Measurements from ENCODE around the gene CACNA1B. TPM values are rescaled to one million over a fixed set of nuclear protein-coding genes. Genes with fewer than 3 reads are reported as not detected.
"Not testable (repeated sequence)": the region's sequence is repeated elsewhere in the genome, so short reads cannot be mapped to it uniquely, and the experiment has no call there.

Gene CACNA1B
- total and polyA plus RNA-seq, 2 donors (not counting 1 experiment from before 2014, with no cell fraction given), result 0.15 TPM; not detected in 1

GRCh38 chr9:138128027-138128426 lies 250.4 kb downstream of the CACNA1B start:
- H3K4me1 Mint-ChIP-seq; H4K20me1 ChIP-seq (ENCODE audit: control insufficient read depth, insufficient read depth, low read length, poor library complexity, severe bottlenecking); intact Hi-C loops (cut with micrococcal nuclease); H3K4me1 ChIP-seq (ENCODE audit: control insufficient read depth in 2 of 2, insufficient read depth in 2 of 2, low read length in 2 of 2); ATAC-seq (ENCODE audit: low read depth); H3K27ac Mint-ChIP-seq; POLR2A ChIA-PET; CTCF ChIA-PET; H2AFZ ChIP-seq (ENCODE audit: insufficient read depth, low read depth, low read length, poor library complexity, severe bottlenecking); H3K27me3 ChIP-seq (replicated peaks in 1 of 4; ENCODE audit: control extremely low read depth in 1 of 4, control insufficient read depth in 3 of 4, insufficient read depth in 4 of 4, low read length in 3 of 4); H3K4me3 ChIP-seq (ENCODE audit: control extremely low read depth in 1 of 5, extremely low read depth in 1 of 5, insufficient read depth in 1 of 5, low read depth in 2 of 5, low read length in 4 of 5); H3K79me2 ChIP-seq (ENCODE audit: control insufficient read depth, insufficient read depth, low read length); H3K27ac ChIP-seq (ENCODE audit: low read length in 2 of 2); H3K4me3 Mint-ChIP-seq; H3K9ac ChIP-seq (ENCODE audit: low read length); H3K4me2 ChIP-seq (replicated peaks; ENCODE audit: low read depth, low read length, poor library complexity, severe bottlenecking); H3K27me3 Mint-ChIP-seq; H3K36me3 ChIP-seq (replicated peaks in 1 of 2; ENCODE audit: control extremely low read depth in 1 of 2, control insufficient read depth in 1 of 2, extremely low read depth in 1 of 2, insufficient read depth in 2 of 2, low read length in 1 of 2); H3K9me3 Mint-ChIP-seq (ENCODE audit: insufficient read depth): not testable (repeated sequence)
- 93% methylated on average over 6 of the region's 12 CpGs for WGBS (ENCODE audit: insufficient coverage)
- peaks cover 0 to 18% (median 0%) of the 10 kb centered on the region in 3 donors for H3K9me3 ChIP-seq (ENCODE audit: control extremely low read depth in 1 of 3, control insufficient read depth in 2 of 3, insufficient read depth in 1 of 3, low read length in 2 of 3)
- peak; percentile 31 for DNase-seq

- H3K27ac Mint-ChIP-seq; H3K9me3 Mint-ChIP-seq (ENCODE audit: insufficient read depth); H4K20me1 ChIP-seq (ENCODE audit: control insufficient read depth, insufficient read depth, low read length, poor library complexity, severe bottlenecking); POLR2A ChIA-PET; H3K4me2 ChIP-seq (replicated peaks; ENCODE audit: low read depth, low read length, poor library complexity, severe bottlenecking); H3K9ac ChIP-seq (ENCODE audit: low read length); H3K4me1 ChIP-seq (ENCODE audit: control insufficient read depth in 2 of 2, insufficient read depth in 2 of 2, low read length in 2 of 2); H3K79me2 ChIP-seq (ENCODE audit: control insufficient read depth, insufficient read depth, low read length); H2AFZ ChIP-seq (ENCODE audit: insufficient read depth, low read depth, low read length, poor library complexity, severe bottlenecking); H3K4me1 Mint-ChIP-seq; ATAC-seq (ENCODE audit: low read depth); DNase-seq; H3K4me3 ChIP-seq (ENCODE audit: control extremely low read depth in 1 of 5, extremely low read depth in 1 of 5, insufficient read depth in 1 of 5, low read depth in 2 of 5, low read length in 4 of 5); H3K27me3 Mint-ChIP-seq; CTCF ChIA-PET; intact Hi-C loops (cut with micrococcal nuclease); H3K27ac ChIP-seq (ENCODE audit: low read length in 2 of 2); H3K36me3 ChIP-seq (replicated peaks in 1 of 2; ENCODE audit: control extremely low read depth in 1 of 2, control insufficient read depth in 1 of 2, extremely low read depth in 1 of 2, insufficient read depth in 2 of 2, low read length in 1 of 2); H3K27me3 ChIP-seq (replicated peaks in 1 of 4; ENCODE audit: control extremely low read depth in 1 of 4, control insufficient read depth in 3 of 4, insufficient read depth in 4 of 4, low read length in 3 of 4); H3K4me3 Mint-ChIP-seq: not testable (repeated sequence)
- peaks cover 0 to 18% (median 0%) of the 10 kb centered on the region in 3 donors for H3K9me3 ChIP-seq (ENCODE audit: control extremely low read depth in 1 of 3, control insufficient read depth in 2 of 3, insufficient read depth in 1 of 3, low read length in 2 of 3)
- WGBS (ENCODE audit: insufficient coverage), result 86% methylated on average over 1 of the region's 4 CpGs
Observed at GRCh38 chr9:138129318-138129717, 251.7 kb downstream of the CACNA1B start.

- POLR2A ChIA-PET, CTCF ChIA-PET: not testable (repeated sequence)
Observed at GRCh38 chr9:138132946-138133705, 255.5 kb downstream of the CACNA1B start.

GRCh38 chr9:138134581-138134980 lies 257.0 kb downstream of the CACNA1B start:
- ATAC-seq (ENCODE audit: low read depth); H3K27ac Mint-ChIP-seq; H4K20me1 ChIP-seq (ENCODE audit: control insufficient read depth, insufficient read depth, low read length, poor library complexity, severe bottlenecking); H3K4me3 ChIP-seq (ENCODE audit: control extremely low read depth in 1 of 5, extremely low read depth in 1 of 5, insufficient read depth in 1 of 5, low read depth in 2 of 5, low read length in 4 of 5); H3K9ac ChIP-seq (ENCODE audit: low read length); H2AFZ ChIP-seq (ENCODE audit: insufficient read depth, low read depth, low read length, poor library complexity, severe bottlenecking); CTCF ChIA-PET; H3K27ac ChIP-seq (ENCODE audit: low read length in 2 of 2); H3K4me1 ChIP-seq (ENCODE audit: control insufficient read depth in 2 of 2, insufficient read depth in 2 of 2, low read length in 2 of 2); H3K4me2 ChIP-seq (replicated peaks; ENCODE audit: low read depth, low read length, poor library complexity, severe bottlenecking); H3K9me3 Mint-ChIP-seq (ENCODE audit: insufficient read depth); H3K9me3 ChIP-seq (ENCODE audit: control extremely low read depth in 1 of 3, control insufficient read depth in 2 of 3, insufficient read depth in 1 of 3, low read length in 2 of 3); POLR2A ChIA-PET; H3K4me1 Mint-ChIP-seq; DNase-seq; H3K27me3 ChIP-seq (replicated peaks in 1 of 4; ENCODE audit: control extremely low read depth in 1 of 4, control insufficient read depth in 3 of 4, insufficient read depth in 4 of 4, low read length in 3 of 4); H3K36me3 ChIP-seq (replicated peaks in 1 of 2; ENCODE audit: control extremely low read depth in 1 of 2, control insufficient read depth in 1 of 2, extremely low read depth in 1 of 2, insufficient read depth in 2 of 2, low read length in 1 of 2); H3K4me3 Mint-ChIP-seq; H3K27me3 Mint-ChIP-seq; intact Hi-C loops (cut with micrococcal nuclease); H3K79me2 ChIP-seq (ENCODE audit: control insufficient read depth, insufficient read depth, low read length): not testable (repeated sequence)
- 96% methylated on average over 3 of the region's 4 CpGs for WGBS (ENCODE audit: insufficient coverage)

More at GRCh38 chr9:138132946-138133705, 255.5 kb downstream of the CACNA1B start:
- H3K27me3 ChIP-seq (replicated peaks in 1 of 4; ENCODE audit: control extremely low read depth in 1 of 4, control insufficient read depth in 3 of 4, insufficient read depth in 4 of 4, low read length in 3 of 4); H3K27ac Mint-ChIP-seq; H3K4me3 ChIP-seq (ENCODE audit: control extremely low read depth in 1 of 5, extremely low read depth in 1 of 5, insufficient read depth in 1 of 5, low read depth in 2 of 5, low read length in 4 of 5); H3K9ac ChIP-seq (ENCODE audit: low read length); H3K79me2 ChIP-seq (ENCODE audit: control insufficient read depth, insufficient read depth, low read length); H3K36me3 ChIP-seq (replicated peaks in 1 of 2; ENCODE audit: control extremely low read depth in 1 of 2, control insufficient read depth in 1 of 2, extremely low read depth in 1 of 2, insufficient read depth in 2 of 2, low read length in 1 of 2); H3K27me3 Mint-ChIP-seq; H3K4me3 Mint-ChIP-seq; ATAC-seq (ENCODE audit: low read depth); H3K27ac ChIP-seq (ENCODE audit: low read length in 2 of 2); H3K4me1 ChIP-seq (ENCODE audit: control insufficient read depth in 2 of 2, insufficient read depth in 2 of 2, low read length in 2 of 2); H3K9me3 Mint-ChIP-seq (ENCODE audit: insufficient read depth); H3K4me1 Mint-ChIP-seq; intact Hi-C loops (cut with micrococcal nuclease); DNase-seq; H2AFZ ChIP-seq (ENCODE audit: insufficient read depth, low read depth, low read length, poor library complexity, severe bottlenecking); H3K9me3 ChIP-seq (ENCODE audit: control extremely low read depth in 1 of 3, control insufficient read depth in 2 of 3, insufficient read depth in 1 of 3, low read length in 2 of 3); H3K4me2 ChIP-seq (replicated peaks; ENCODE audit: low read depth, low read length, poor library complexity, severe bottlenecking); H4K20me1 ChIP-seq (ENCODE audit: control insufficient read depth, insufficient read depth, low read length, poor library complexity, severe bottlenecking): not testable (repeated sequence)
- 92% methylated on average over 10 of the region's 15 CpGs for WGBS (ENCODE audit: insufficient coverage)
